Small intestine (tissue), 7 donors: ENCODE results near the gene CDPF1. TPM values are rescaled to one million over a fixed set of nuclear protein-coding genes. Genes with fewer than 3 reads are reported as not detected.
"Not testable (repeated sequence)": the region's sequence is repeated elsewhere in the genome, so short reads cannot be mapped to it uniquely, and the experiment has no call there.

Experiments used
- DNase-seq, 2 donors: peaks; one replicate each; pipeline versions ENCODE4 v3.0.0 to v3.0.0-alpha.2; 2013
- FAIRE-seq: peaks from 2 replicates; lab custom pipeline; 2012; peaks lifted over from hg19 to GRCh38; lab: Jason Lieb, UNC
- H3K27ac ChIP-seq, 3 donors: one replicate each; pipeline ENCODE4 v1.5.1; 2013; ENCODE audit warnings: low read length in 2 of 3, mild to moderate bottlenecking in 2 of 3, control low read depth in 1 of 3, inconsistent platforms in 1 of 3, low read depth in 1 of 3, moderate library complexity in 1 of 3
- H3K27me3 ChIP-seq, 3 donors: one replicate each; pipeline ENCODE4 v1.6.1; 2013; ENCODE audit warnings: low read length in 3 of 3, inconsistent platforms in 1 of 3; ENCODE audit not compliant: control insufficient read depth in 3 of 3, insufficient read depth in 3 of 3
- H3K36me3 ChIP-seq, 3 donors: one replicate each; pipeline ENCODE4 v1.6.1; 2013; ENCODE audit warnings: low read length in 3 of 3, inconsistent platforms in 1 of 3, low read depth in 1 of 3, mild to moderate bottlenecking in 1 of 3, moderate library complexity in 1 of 3; ENCODE audit not compliant: control insufficient read depth in 3 of 3, insufficient read depth in 2 of 3
- H3K4me1 ChIP-seq, 3 donors: one replicate each; pipeline ENCODE4 v1.6.1; 2013; ENCODE audit warnings: low read length in 2 of 3, inconsistent platforms in 1 of 3, low read depth in 1 of 3, mild to moderate bottlenecking in 1 of 3, moderate library complexity in 1 of 3; ENCODE audit not compliant: control insufficient read depth in 3 of 3, insufficient read depth in 2 of 3
- H3K4me3 ChIP-seq, 3 donors: one replicate each; pipeline ENCODE4 v1.5.1; 2013; ENCODE audit warnings: low read length in 3 of 3, control low read depth in 1 of 3, inconsistent platforms in 1 of 3, low read depth in 1 of 3, mild to moderate bottlenecking in 1 of 3, moderate library complexity in 1 of 3
- H3K9me3 ChIP-seq, 2 donors: one replicate each; pipeline ENCODE4 v1.6.1; 2013; ENCODE audit warnings: low read depth in 1 of 2, low read length in 1 of 2; ENCODE audit not compliant: control insufficient read depth in 2 of 2, insufficient read depth in 1 of 2
- WGBS, 3 donors: extraction: QIAGEN DNeasy Blood & Tissue Kit; methylation state at CpG; one replicate each; pipeline ENCODE4 v1.1.7; 2013; 5-methylcytosine and 5-hydroxymethylcytosine counted together
- polyA plus RNA-seq, 4 donors: library from polyadenylated mRNA; stranded (reverse) in 3 of 4; unstranded in 1 of 4; fragments of 200-250 nt in 3 of 4; fragments of 120-200 nt in 1 of 4; gene quantifications; one replicate each; pipeline versions ENCODE4 v1.2.1 to v1.2.3, GENCODE V29; 2013
- donor health status: healthy with polysubstance abuse.
- donor health status: control.
- donor health status: control.
- donor health status: Bipolar disorder and iron deficiency.
- donor health status: healthy.

CDPF1 gene
- polyA plus RNA-seq, 4 donors = 7.4 to 13.2 (median 11.5) TPM

GRCh38 chr22:46269564-46269963, 19.5 kb upstream of the CDPF1 start:
- Histone ChIP-seq H3K9me3 (peaks cover 0 to 9% of the 10 kb centered on the region in 2 donors), H3K4me3 (peak overlapping the region in 2 of 3 donors; percentile 72 to 91), H3K4me1 (peaks cover 0 to 14% (median 2%) of the 10 kb centered on the region in 3 donors), H3K27ac (peak overlapping the region in 2 of 3 donors; percentile 18 to 57), H3K36me3 (peaks cover 5 to 51% (median 16%) of the 10 kb centered on the region in 3 donors), H3K27me3 (no peaks in the 10 kb centered on the region)
- DNase-seq = peak in 1 of 2 donors; percentile 19
- FAIRE-seq = no peak
- 31 to 69% (median 46%) methylated on average over 11 of the region's 11 CpGs for WGBS, 3 donors

GRCh38 chr22:46267431-46268279, 17.6 kb upstream of the CDPF1 start, which contains the start of gene TTC38:
Gene TTC38 (plus strand): TSS chr22:46268008. CDS start chr22:46268040, 32 bp downstream.
- Histone ChIP-seq H3K4me3 (peak within 1 kb of the TSS; percentile 69 to 91 (median 72)), H3K36me3 (peaks cover 1 to 35% (median 4%) of the 10 kb centered on the region in 3 donors), H3K9me3 (peaks cover 0 to 19% of the 10 kb centered on the region in 2 donors), H3K27ac (peak within 1 kb of the TSS; percentile 71 to 86 (median 84)), H3K4me1 (peaks cover 0 to 26% (median 4%) of the 10 kb centered on the region in 3 donors), H3K27me3 (peaks cover 0 to 3% (median 0%) of the 10 kb centered on the region in 3 donors)
- FAIRE-seq (no peak), DNase-seq (peak; percentile 91 to 92)
- WGBS, 3 donors = 0 to 1% (median 1%) methylated on average over 57 to 74 of the region's 74 CpGs

DNA sequence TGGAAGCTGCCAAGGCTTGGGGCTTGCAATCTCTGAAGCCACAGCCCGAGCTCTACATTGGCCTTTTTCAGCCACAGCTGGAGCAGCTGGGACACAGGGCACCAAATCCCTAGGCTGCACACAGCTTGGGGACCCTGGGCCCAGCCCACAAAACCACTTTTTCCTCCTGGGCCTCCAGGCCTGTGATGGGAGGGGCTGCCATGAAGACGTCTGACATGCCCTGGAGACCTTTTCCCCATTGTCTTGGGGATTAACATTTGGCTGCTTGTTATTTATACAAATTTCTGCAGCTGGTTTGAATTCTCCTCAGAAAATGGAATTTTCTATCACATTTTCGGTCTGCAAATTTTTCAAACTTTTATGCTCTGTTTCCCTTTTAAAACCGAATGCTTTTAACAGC, 15.5 kb upstream of the CDPF1 start:
- FAIRE-seq, H3K4me3 ChIP-seq, H3K27ac ChIP-seq, DNase-seq: not testable (repeated sequence)
- Histone ChIP-seq H3K9me3 (peaks cover 0 to 27% of the 10 kb centered on the region in 2 donors), H3K4me1 (peaks cover 0 to 26% (median 4%) of the 10 kb centered on the region in 3 donors), H3K36me3 (peaks cover 0 to 20% (median 0%) of the 10 kb centered on the region in 3 donors), H3K27me3 (peaks cover 0 to 14% (median 0%) of the 10 kb centered on the region in 3 donors)
- 88 to 98% (median 90%) methylated on average over 4 of the region's 4 CpGs for WGBS, 3 donors

DNA sequence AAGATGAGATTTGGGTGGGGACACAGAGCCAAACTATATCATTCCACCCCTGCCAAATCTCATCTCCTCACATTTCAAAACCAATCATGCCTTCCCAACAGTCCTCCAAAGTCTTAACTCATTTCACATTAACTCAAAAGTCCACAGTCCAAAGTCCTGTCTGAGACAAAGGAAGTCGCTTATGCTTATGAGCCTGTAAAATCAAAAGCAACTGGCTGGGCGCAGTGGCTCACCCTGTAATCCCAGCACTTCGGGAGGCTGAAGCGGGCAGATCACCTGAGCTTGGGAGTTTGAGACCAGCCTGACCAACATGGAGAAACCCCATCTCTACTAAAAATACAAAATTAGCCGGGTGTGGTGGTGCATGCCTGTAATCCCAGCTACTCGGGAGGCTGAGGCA, 14.4 kb upstream of the CDPF1 start:
- peaks cover 0 to 27% of the 10 kb centered on the region in 2 donors for H3K9me3 ChIP-seq
- H3K36me3 ChIP-seq, FAIRE-seq, H3K4me3 ChIP-seq: not testable (repeated sequence)
- H3K27ac ChIP-seq = peak overlapping the region; percentile 18 to 76 (median 73)
- peaks cover 0 to 23% (median 4%) of the 10 kb centered on the region in 3 donors for H3K4me1 ChIP-seq
- 15 to 70% (median 41%) methylated on average over 6 of the region's 6 CpGs for WGBS, 3 donors
- peak; percentile 93 to 98 for DNase-seq
- peaks cover 0 to 14% (median 0%) of the 10 kb centered on the region in 3 donors for H3K27me3 ChIP-seq

GRCh38 chr22:46263216-46263590, 13.1 kb upstream of the CDPF1 start, which contains the start of gene PKDREJ:
Gene PKDREJ (minus strand): TSS chr22:46263343. CDS start chr22:46263322, 21 bp downstream.
- DNase-seq (no peak), FAIRE-seq (no peak)
- Histone ChIP-seq H3K27me3 (peaks cover 0 to 14% (median 0%) of the 10 kb centered on the region in 3 donors), H3K27ac (peak within 1 kb of the TSS; percentile 18 to 76 (median 73)), H3K4me1 (peaks cover 0 to 18% (median 4%) of the 10 kb centered on the region in 3 donors), H3K36me3 (peaks cover 0 to 2% (median 0%) of the 10 kb centered on the region in 3 donors), H3K4me3 (peak within 1 kb of the TSS in 1 of 3 donors; percentile 50), H3K9me3 (peaks cover 0 to 27% of the 10 kb centered on the region in 2 donors)
- 43 to 75% (median 50%) methylated on average over 15 to 30 of the region's 30 CpGs for WGBS, 3 donors

DNA sequence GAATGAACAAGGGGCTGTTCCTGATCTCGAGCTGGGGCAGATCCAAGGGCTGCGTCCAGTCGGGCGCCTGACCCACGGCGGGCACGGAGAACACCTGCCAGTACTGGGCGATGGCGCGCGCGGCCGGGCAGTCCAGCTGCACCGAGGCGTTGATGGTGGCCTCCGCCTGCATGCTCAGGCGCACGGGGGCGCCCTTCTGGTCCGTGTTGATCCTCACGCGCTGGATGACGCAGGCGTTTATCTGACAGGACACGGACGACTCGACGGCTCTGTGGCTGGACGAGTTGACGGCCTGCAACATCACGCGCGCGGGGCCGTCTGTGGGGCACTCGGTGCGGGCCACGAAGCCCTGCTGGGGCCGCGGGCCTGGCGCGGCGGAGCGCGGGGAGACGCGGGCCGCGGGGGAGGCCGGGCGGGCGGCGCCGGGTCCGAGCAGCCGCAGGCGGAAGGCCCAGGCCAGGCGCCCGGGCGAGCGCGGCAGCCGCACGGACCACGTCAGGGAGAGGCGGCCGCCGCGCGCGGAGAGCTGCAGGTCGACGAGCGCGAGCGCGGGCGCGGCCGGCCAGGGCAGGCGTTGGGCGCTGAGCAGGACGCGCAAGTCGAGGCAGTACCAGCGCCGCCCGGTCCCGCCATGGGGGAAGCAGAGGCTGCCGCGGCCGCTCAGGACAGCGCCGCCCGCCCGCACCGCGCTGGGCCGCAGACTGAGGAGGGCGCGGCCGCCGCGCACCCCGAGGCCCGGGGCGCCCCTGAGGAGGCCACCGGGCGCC, 12.5 kb upstream of the CDPF1 start:
- H3K9me3 ChIP-seq = peaks cover 0 to 27% of the 10 kb centered on the region in 2 donors
- peak overlapping the region in 1 of 3 donors; percentile 50 for H3K4me3 ChIP-seq
- peaks cover 0 to 2% (median 0%) of the 10 kb centered on the region in 3 donors for H3K36me3 ChIP-seq
- DNase-seq = peak; percentile 71 to 85
- H3K27ac ChIP-seq = peak overlapping the region in 2 of 3 donors; percentile 18 to 67
- FAIRE-seq = no peak
- WGBS, 3 donors = 12 to 32% (median 31%) methylated on average over 66 to 109 of the region's 109 CpGs
- peaks cover 0 to 18% (median 4%) of the 10 kb centered on the region in 3 donors for H3K4me1 ChIP-seq
- peaks cover 0 to 14% (median 0%) of the 10 kb centered on the region in 3 donors for H3K27me3 ChIP-seq

GRCh38 chr22:46260038-46260437, 9.9 kb upstream of the CDPF1 start:
- H3K27ac ChIP-seq = no peak overlapping the region
- 83 to 84% (median 83%) methylated on average over 6 of the region's 6 CpGs for whole genome bisulfite sequencing, 3 donors
- no peak overlapping the region for H3K4me3 ChIP-seq
- DNase-seq (no peak), FAIRE-seq (no peak)
- H3K4me1 ChIP-seq = peaks cover 0 to 12% (median 2%) of the 10 kb centered on the region in 3 donors
- peaks cover 0 to 2% (median 0%) of the 10 kb centered on the region in 3 donors for H3K36me3 ChIP-seq
- H3K9me3 ChIP-seq = peaks cover 0 to 20% of the 10 kb centered on the region in 2 donors
- peaks cover 0 to 14% (median 0%) of the 10 kb centered on the region in 3 donors for H3K27me3 ChIP-seq
